Measurements from ENCODE around the gene BMP8A.

The BMP8A gene

GRCh38 chr1:39528082-39528481 is 36.6 kb downstream of the BMP8A start:
- no peak for DNase-seq

DNA sequence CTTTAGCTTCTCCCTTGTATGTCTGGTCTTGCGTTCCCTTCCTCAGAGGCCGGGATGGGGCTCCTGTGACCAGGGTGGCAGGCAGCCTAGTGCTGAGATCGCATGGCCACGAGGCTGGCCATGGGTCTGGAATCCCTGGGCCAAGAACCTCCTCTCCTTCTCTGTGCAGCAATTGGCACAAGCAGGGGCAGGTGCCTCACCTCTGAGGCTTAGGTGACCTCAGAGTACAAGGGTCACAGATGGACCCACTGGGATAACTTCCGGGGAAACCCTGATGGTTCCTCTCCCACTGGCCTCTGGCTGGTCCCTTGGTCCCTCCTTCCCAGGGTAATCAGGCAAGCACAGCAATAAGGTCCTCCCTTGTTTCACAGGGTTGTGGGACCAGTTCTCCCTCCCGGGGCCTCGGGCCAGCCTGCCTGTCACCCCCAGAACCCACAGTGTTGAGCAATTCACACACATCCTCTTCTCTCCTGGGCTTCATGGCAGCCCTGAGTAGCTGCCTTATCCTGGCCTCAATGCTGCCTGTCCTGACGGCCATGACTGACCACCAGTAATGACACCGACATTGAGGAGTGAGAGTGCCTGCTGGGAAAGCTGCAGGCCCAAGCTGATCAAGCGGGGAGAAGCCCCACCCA is 38.6 kb downstream of the BMP8A start:
- DNase-seq, result no peak

DNA sequence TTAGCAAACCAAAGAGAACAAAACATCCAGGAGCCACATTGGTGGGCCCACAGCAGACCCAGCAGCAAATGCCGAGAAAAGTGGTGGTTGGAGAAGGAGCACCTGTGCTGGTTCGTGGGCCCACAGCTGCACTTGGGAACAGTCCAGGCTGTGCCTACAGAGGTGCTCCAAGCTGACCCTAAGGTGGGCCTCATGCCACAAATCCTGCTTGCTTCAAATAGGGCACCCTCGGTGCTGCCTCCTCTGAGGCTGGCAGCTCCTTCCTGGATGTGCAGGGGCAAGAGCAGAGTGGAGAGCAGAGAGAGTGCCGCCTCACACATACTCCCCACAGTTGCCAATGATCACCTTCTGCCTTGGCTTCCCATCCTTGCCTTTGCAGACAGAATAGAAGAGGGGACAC is 40.1 kb downstream of the BMP8A start:
- DNase-seq, result no peak

DNA sequence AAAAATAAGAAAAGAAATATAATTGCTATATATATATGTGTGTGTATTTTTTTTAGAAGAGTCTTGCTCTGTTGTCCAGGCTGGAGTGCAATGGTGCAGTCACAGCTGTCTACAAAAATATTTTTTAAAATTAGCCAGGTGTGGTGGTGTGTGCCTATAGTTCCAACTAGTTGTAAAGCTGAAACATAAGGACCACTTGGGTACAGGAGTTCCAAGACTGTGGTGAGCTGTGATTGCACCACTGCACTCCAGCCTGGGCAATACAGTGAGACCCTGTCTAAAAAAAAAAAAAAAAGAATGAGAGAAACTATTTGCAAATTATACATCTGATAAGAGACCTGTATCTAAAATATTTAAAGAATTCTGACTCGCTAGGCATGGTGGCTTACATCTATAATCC is 42.0 kb downstream of the BMP8A start:
- no peak for DNase-seq

GRCh38 chr1:39538531-39539251 is 47.3 kb downstream of the BMP8A start:
- DNase-seq, result no peak

- DNase-seq, result peak; percentile 69
These were observed 47.9 kb downstream of the BMP8A start for GRCh38 chr1:39539252-39539790.

DNA sequence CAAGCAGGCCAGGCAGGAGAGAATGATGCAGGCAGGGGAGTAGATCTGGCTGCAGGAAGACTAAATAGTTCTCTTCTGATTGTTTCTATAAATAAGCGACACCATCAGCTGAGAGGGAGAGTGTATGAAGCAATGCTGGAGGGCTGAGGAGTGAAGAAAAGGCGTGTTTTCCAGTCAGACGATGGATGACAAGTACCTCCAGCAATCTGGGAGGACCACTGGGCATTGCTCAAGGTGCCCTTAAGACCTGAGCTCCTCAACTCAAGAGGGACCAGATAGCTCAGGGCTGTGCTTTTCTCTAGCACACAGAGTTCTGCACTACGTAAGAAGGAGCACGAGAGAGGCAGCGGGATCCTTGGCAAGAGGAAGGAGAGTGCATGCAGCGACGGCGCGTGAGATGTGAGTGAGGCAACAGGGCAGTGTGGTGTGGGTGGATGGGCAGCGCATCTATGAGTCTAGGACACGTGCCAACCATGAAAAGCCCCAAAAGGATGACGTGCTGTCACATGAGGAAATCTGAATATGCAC is 49.1 kb downstream of the BMP8A start:
- no peak for DNase-seq

DNA sequence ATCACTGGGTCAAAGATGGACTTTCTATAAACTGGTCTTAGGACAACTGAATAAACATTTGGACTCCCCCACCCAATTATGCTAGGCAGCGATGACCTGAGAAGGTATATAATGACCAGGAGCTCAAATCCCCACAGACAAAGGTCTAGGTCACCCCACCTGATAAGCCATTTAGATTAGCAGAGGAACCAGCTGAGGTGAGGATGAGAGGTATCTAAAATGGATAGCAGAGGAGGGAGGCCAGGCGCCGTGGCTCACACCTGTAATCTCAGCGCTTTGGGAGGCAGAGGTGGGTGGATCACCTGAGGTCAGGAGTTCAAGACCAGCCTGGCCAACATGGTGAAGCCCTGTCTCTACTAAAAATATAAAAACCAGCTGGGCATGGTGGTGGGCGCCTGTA is 51.5 kb downstream of the BMP8A start:
- no peak for DNase-seq

GRCh38 chr1:39544327-39544726 is 52.9 kb downstream of the BMP8A start:
- DNase-seq, result no peak

DNA sequence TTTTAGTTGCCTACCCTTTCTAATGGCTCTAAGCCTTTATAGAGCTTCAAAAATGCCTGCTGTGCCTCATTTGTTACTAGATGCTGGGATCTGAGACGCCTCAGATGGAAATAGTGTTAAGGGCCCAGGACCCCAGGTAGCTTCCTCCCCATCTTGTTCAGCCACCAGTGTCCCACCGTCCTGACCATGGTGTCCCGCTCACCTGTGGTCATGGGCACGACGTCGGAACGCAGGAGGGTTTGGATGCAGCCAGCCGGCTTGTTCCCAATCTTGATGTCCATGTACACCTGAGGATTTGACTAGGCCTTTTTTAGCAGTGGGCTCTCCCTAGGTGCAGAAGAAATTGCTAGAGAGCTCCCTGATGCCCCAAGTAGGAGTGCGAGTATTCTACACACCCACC is 54.1 kb downstream of the BMP8A start:
- no peak for DNase-seq

- no peak for DNase-seq
These were observed 62.8 kb downstream of the BMP8A start for GRCh38 chr1:39554277-39554676.

DNA sequence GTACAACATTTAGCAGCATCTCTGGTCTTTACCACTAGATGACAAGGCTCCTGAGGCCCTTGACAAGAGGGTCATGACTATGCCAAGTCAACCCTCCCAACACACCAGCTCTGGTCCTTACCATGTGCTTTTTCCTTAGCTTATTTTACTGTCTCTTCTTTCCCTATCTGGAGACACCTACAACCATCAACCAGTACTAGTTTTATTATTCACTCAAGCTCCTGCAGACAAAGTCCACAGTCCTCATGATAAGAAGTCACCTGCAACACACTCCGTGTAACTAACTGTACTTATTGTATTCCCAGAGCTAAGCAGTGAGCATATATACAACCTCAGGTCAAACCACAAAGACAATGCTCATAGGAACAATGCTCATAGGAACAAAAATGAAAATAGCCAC is 69.8 kb downstream of the BMP8A start:
- no peak for DNase-seq

GRCh38 chr1:39562886-39563285 is 71.5 kb downstream of the BMP8A start:
- DNase-seq, result no peak

DNA sequence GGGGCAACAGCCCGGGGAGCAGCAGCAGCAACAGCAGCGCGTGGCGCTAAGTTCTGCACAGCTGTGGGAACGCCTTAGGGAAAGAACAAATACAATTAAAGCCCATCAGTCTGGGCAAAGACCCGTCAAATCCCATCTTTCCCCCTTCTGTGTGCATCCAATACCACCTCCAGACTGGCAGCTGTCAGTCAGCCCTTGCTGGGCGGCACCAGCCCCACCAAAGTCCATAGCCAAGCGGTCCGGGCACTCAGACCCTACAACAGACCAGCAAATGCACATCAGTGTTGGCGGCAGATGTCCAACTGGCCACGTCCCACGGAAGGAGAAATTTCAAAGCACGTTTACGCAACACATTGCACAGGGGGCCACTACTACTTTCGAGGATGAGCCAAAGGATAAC is 72.2 kb downstream of the BMP8A start:
- no peak for DNase-seq

DNA sequence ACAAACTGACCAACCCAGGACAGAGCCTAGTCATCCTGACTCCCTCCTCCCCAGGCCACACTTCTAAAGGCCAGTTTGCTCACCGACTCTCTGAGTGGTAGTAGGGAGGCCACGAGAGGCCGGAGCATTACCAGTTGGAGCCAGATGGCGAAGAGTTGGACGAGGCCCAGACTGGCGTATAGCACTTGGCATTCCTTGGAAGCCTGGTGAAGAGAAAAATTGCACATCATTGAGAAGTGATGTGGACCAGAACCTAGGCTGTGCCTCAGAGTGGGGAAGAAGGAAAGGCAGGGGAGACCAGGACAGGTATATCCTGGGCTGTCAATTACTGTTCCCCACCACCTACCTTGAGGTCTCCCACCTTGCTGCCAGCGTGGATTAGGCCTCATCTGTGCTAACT is 72.9 kb downstream of the BMP8A start:
- DNase-seq, result no peak

DNA sequence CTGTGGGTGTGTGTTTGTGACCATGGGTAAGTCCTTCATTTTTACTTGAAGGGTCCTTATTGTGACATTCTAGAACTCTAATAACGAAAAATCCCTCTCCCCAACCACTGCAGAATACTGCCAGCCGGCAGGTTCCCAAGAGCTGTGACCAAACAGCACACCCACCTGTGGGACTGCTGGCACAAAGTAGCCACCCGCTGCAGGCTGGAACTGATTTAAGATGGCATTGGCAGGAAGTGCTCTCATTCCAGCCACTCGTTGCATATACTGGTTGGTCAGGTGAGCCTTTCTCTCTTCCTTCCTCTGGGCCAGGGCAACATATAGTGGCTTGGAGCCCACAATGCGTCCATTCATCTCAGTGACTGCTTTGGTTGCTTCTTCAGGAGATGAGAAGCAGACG is 73.5 kb downstream of the BMP8A start:
- no peak for DNase-seq

GRCh38 chr1:39566441-39567137 is 75.2 kb downstream of the BMP8A start:
- no peak for DNase-seq

- no peak for DNase-seq
These were observed 75.9 kb downstream of the BMP8A start for GRCh38 chr1:39567302-39567701.

DNA sequence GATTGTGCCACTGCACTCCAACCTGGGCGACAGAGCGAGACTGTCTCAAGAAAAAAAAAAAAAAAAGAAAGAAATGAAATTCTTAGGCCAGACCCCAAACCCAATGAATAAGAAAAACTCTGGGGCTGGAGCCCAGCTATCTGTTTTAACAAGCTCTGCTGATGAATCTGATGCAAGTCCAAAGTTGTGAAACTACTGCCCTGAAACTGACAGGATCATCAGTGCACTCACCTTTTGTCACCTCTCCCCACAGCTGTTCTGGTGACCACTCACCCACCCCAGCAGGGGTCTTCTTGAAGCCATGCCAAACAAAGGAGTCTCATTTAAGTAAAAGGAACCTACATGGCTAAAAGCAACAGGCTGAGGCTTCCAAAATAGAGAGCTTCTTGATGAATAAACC is 76.8 kb downstream of the BMP8A start:
- no peak for DNase-seq

DNA sequence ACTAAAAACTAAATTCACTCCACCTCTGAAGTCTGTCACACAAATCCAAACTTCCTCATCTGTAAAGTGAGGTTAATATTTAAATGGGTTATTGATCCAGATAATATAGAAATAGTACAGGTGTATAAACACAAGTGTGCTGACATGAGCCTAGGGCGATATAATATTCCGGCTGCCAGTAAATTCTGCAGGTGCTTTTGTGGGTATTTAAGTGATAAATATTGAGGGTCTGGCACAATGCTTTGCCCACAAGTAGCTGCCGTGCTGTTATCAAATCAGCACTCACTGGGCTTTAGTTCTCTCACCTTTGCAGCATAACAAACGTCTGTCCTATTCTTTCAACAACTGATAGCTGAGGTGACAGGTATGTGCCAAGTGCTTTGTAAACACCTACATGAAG is 77.6 kb downstream of the BMP8A start:
- DNase-seq, result no peak

- no peak for DNase-seq
These were observed 79.2 kb downstream of the BMP8A start for GRCh38 chr1:39570477-39571177.

DNA sequence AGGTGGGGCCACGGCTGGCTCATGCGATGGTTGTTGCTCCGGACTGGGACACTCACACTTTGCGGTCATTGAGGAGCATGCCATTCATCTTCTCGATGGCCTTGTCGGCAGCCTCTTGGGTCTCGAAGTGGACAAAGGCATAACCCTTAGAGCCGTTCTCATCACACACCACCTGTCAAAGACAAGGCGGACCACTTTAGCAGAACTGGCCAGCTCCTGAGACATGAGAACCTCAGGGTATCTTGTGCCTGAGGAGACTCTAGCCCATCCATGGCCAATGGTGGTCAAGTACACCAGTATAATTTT is 79.7 kb downstream of the BMP8A start:
- DNase-seq, result no peak

- DNase-seq, result no peak
These were observed 81.1 kb downstream of the BMP8A start for GRCh38 chr1:39572379-39573096.

All from right hindlimb (tissue), 1 donor.